T-cell (primary cell): ENCODE results near the gene ZRANB3. TPM values are rescaled to one million over a fixed set of nuclear protein-coding genes. Genes with fewer than 3 reads are reported as not detected.
"Not testable (repeated sequence)": the region's sequence is repeated elsewhere in the genome, so short reads cannot be mapped to it uniquely, and the experiment has no call there.

Source experiments
- ATAC-seq, 4 experiments: fragments of 200-7000 bp in 3 of 4; fragments of 150-1000 bp in 1 of 4; cut with Tn5 transposase; replicated peaks in 1 of 4; 1 replicate in 3 of 4; 2 replicates in 1 of 4; pipeline ENCODE4 v1.10.0; 2021; ENCODE audit warnings: moderate library complexity in 3 of 4, mild to moderate bottlenecking in 2 of 4, moderate number of reproducible peaks in 1 of 4
- CTCF ChIA-PET, 2 donors: fragments of 300-600 bp; sonication (Branson Sonifier 250); formaldehyde crosslinking; loops; one replicate each; lab custom pipeline; 2022; ENCODE audit warnings: antibody characterized with exemption in 2 of 2; lab: Charles Lee
- POLR2A ChIA-PET, 2 donors: fragments of 300-600 bp; sonication (Branson Sonifier 250); formaldehyde crosslinking; loops; one replicate each; lab custom pipeline; 2022; ENCODE audit warnings: antibody characterized with exemption in 2 of 2; lab: Charles Lee
- DNase-seq, 35 experiments: peaks; one replicate each; pipeline versions ENCODE4 v3.0.0 to v3.0.0-alpha.2; 2013 to 2023
- H3K27ac ChIP-seq: one replicate; pipeline ENCODE4 v1.5.1; 2013; ENCODE audit warnings: low read length
- H3K27me3 ChIP-seq, 2 experiments: replicated peaks in 1 of 2; 1 replicate in 1 of 2; 2 replicates in 1 of 2; pipeline versions ENCODE4 v1.6.1 to v1.7.0; 2013; ENCODE audit warnings: low read length in 1 of 2, mixed read lengths in 1 of 2; ENCODE audit not compliant: control insufficient read depth in 2 of 2, insufficient read depth in 2 of 2; ENCODE audit errors: extremely low read depth in 1 of 2
- H3K36me3 ChIP-seq, 2 donors: 1 replicate in 1 of 2; 2 replicates in 1 of 2; pipeline versions ENCODE4 v1.6.1 to v1.7.0; 2013; ENCODE audit warnings: low read length in 1 of 2; ENCODE audit not compliant: control insufficient read depth in 2 of 2, insufficient read depth in 1 of 2; ENCODE audit errors: extremely low read depth in 1 of 2
- H3K4me1 ChIP-seq, 2 experiments: 1 replicate in 1 of 2; 2 replicates in 1 of 2; pipeline versions ENCODE4 v1.6.1 to v1.7.0; 2013; ENCODE audit warnings: low read length in 2 of 2, mixed read lengths in 1 of 2; ENCODE audit not compliant: insufficient read depth in 2 of 2, control insufficient read depth in 1 of 2; ENCODE audit errors: extremely low read depth in 1 of 2
- H3K4me3 ChIP-seq, 2 donors: 1 replicate in 1 of 2; 2 replicates in 1 of 2; pipeline versions ENCODE4 v1.5.1 to v1.7.0; 2013; ENCODE audit warnings: mild to moderate bottlenecking in 2 of 2, low read length in 1 of 2, moderate library complexity in 1 of 2; ENCODE audit not compliant: control insufficient read depth in 1 of 2; ENCODE audit errors: extremely low read depth in 1 of 2
- H3K9me3 ChIP-seq: 2 replicates; pipeline ENCODE4 v1.7.0; 2013
- H3K27ac Mint-ChIP-seq, 2 donors: one replicate each; pipeline ENCODE4 v1.8.0; 2020 to 2021; ENCODE audit warnings: mild to moderate bottlenecking in 2 of 2, mixed read lengths in 2 of 2
- H3K27me3 Mint-ChIP-seq, 2 donors: one replicate each; pipeline ENCODE4 v1.8.0; 2021 to 2022; ENCODE audit warnings: mixed read lengths in 2 of 2
- H3K36me3 Mint-ChIP-seq: one replicate; pipeline ENCODE4 v1.8.0; 2021; ENCODE audit warnings: mixed read lengths
- H3K4me1 Mint-ChIP-seq, 3 donors: one replicate each; pipeline ENCODE4 v1.8.0; 2020 to 2022; ENCODE audit warnings: mixed read lengths in 3 of 3, mild to moderate bottlenecking in 1 of 3
- H3K4me3 Mint-ChIP-seq, 3 donors: one replicate each; pipeline ENCODE4 v1.8.0; 2020 to 2022; ENCODE audit warnings: mild to moderate bottlenecking in 3 of 3, mixed read lengths in 3 of 3, moderate library complexity in 3 of 3
- H3K9me3 Mint-ChIP-seq, 3 donors: one replicate each; pipeline ENCODE4 v1.8.0; 2020 to 2022; ENCODE audit warnings: mixed read lengths in 3 of 3
- WGBS: methylation state at CpG from one replicate; pipeline ENCODE4 v1.1.5; 2013; ENCODE audit warnings: missing lambda C conversion rate; ENCODE audit not compliant: insufficient coverage; 5-methylcytosine and 5-hydroxymethylcytosine counted together
- total RNA-seq, 35 experiments: library from RNA in 6 of 35; stranded (reverse) in 6 of 35; fragments of 120-200 nt in 1 of 35; gene quantifications; one replicate each; pipeline versions ENCODE4 v1.2.1 to v1.2.4 and lab custom pipeline; 2013 to 2026

Gene ZRANB3
- total RNA-seq, 5 donors from 2014 or later (not counting 1 experiment from before 2014, with no cell fraction given): 3.3 to 8.6 (median 5.3) TPM

GRCh38 chr2:135113322-135113721, 417.7 kb downstream of the ZRANB3 start:
- DNase-seq: no peak
- Histone ChIP-seq H3K27me3 (no peaks in the 10 kb centered on the region), H3K9me3 (no peaks in the 10 kb centered on the region), H3K27ac (no peak overlapping the region), H3K4me3 (no peak overlapping the region), H3K4me1 (peaks cover 0 to 3% of the 10 kb centered on the region in 2 experiments), H3K36me3 (peaks cover 0 to 22% of the 10 kb centered on the region in 2 donors)
- Mint-ChIP-seq H3K4me3 (no peak overlapping the region), H3K27me3 (no peaks in the 10 kb centered on the region), H3K27ac (no peak overlapping the region), H3K9me3 (no peaks in the 10 kb centered on the region), H3K36me3 (peaks cover 26% of the 10 kb centered on the region), H3K4me1 (peaks cover 7 to 16% (median 9%) of the 10 kb centered on the region in 3 donors)
- POLR2A ChIA-PET: interaction anchor here in 1 of 2 donors (0.6 kb wide), 1 partner anchor 1194 kb away, joined by 3 read pairs; no protein-coding TSS in a partner anchor
- no peak for ATAC-seq
- 100% methylated on average over 1 of the region's 3 CpGs for WGBS
- CTCF ChIA-PET: no interaction called here

GRCh38 chr2:135105513-135106316, 425.3 kb downstream of the ZRANB3 start:
- not testable (repeated sequence) for H3K27ac ChIP-seq, H3K9me3 ChIP-seq, H3K4me3 ChIP-seq, H3K27me3 Mint-ChIP-seq, H3K27me3 ChIP-seq, H3K27ac Mint-ChIP-seq, H3K36me3 ChIP-seq, ATAC-seq, H3K4me1 ChIP-seq, H3K4me3 Mint-ChIP-seq, DNase-seq, H3K9me3 Mint-ChIP-seq
- ChIA-PET POLR2A (interaction anchor here in 1 of 2 donors (0.6 kb wide), 1 partner anchor 9 kb away, joined by 3 read pairs; no protein-coding TSS in a partner anchor), CTCF (interaction anchor here in 1 of 2 donors (0.6 kb wide), 1 partner anchor 655 kb away, joined by 4 read pairs; no protein-coding TSS in a partner anchor)
- H3K4me1 Mint-ChIP-seq: peaks cover 3 to 13% (median 12%) of the 10 kb centered on the region in 3 donors
- WGBS: 98% methylated on average over 11 of the region's 56 CpGs
- peaks cover 48% of the 10 kb centered on the region for H3K36me3 Mint-ChIP-seq

- peaks cover 0 to 7% (median 5%) of the 10 kb centered on the region in 3 donors for H3K9me3 Mint-ChIP-seq
- Histone ChIP-seq H3K9me3 (no peaks in the 10 kb centered on the region), H3K27me3 (no peaks in the 10 kb centered on the region), H3K27ac (no peak overlapping the region), H3K4me3 (no peak overlapping the region), H3K4me1 (no peaks in the 10 kb centered on the region), H3K36me3 (peaks cover 0 to 11% of the 10 kb centered on the region in 2 donors)
- no peak overlapping the region for H3K4me3 Mint-ChIP-seq
- ChIA-PET POLR2A (no interaction called here), CTCF (no interaction called here)
- peaks cover 53% of the 10 kb centered on the region for H3K36me3 Mint-ChIP-seq
- no CpG with 5 or more reads among the region's 1 CpG for WGBS
- H3K27ac Mint-ChIP-seq: peak overlapping the region in 1 of 2 donors; percentile 68
- DNase-seq (no peak), ATAC-seq (no peak)
- peaks cover 7 to 27% (median 26%) of the 10 kb centered on the region in 3 donors for H3K4me1 Mint-ChIP-seq
- H3K27me3 Mint-ChIP-seq: no peaks in the 10 kb centered on the region
Observed at GRCh38 chr2:135103843-135104242, 427.2 kb downstream of the ZRANB3 start.

- H3K27me3 Mint-ChIP-seq: no peaks in the 10 kb centered on the region
- Histone ChIP-seq H3K36me3 (peaks cover 0 to 19% of the 10 kb centered on the region in 2 donors), H3K4me1 (peaks cover 0 to 2% of the 10 kb centered on the region in 2 experiments), H3K27ac (no peak overlapping the region), H3K27me3 (no peaks in the 10 kb centered on the region), H3K4me3 (no peak overlapping the region), H3K9me3 (no peaks in the 10 kb centered on the region)
- no peak overlapping the region for H3K27ac Mint-ChIP-seq
- DNase-seq (no peak), ATAC-seq (no peak)
- peaks cover 0 to 7% (median 5%) of the 10 kb centered on the region in 3 donors for H3K9me3 Mint-ChIP-seq
- 79% methylated on average over 2 of the region's 5 CpGs for WGBS
- H3K36me3 Mint-ChIP-seq: peaks cover 60% of the 10 kb centered on the region
- ChIA-PET CTCF (interaction anchor here in 1 of 2 donors (0.6 kb wide), 1 partner anchor 583 kb away, joined by 4 read pairs; no protein-coding TSS in a partner anchor), POLR2A (no interaction called here)
- peaks cover 14 to 34% (median 26%) of the 10 kb centered on the region in 3 donors for H3K4me1 Mint-ChIP-seq
- H3K4me3 Mint-ChIP-seq: no peak overlapping the region
Observed at GRCh38 chr2:135099802-135100483, 431.1 kb downstream of the ZRANB3 start.

GRCh38 chr2:135097532-135098231, 433.3 kb downstream of the ZRANB3 start:
- no peak overlapping the region for H3K4me3 ChIP-seq
- H3K4me1 Mint-ChIP-seq: peaks cover 19 to 37% (median 22%) of the 10 kb centered on the region in 3 donors
- no peaks in the 10 kb centered on the region for H3K27me3 Mint-ChIP-seq
- no peak for ATAC-seq
- H3K4me1 ChIP-seq: peaks cover 0 to 2% of the 10 kb centered on the region in 2 experiments
- POLR2A ChIA-PET: interaction anchor here (0.5 to 0.6 kb wide), 2 partner anchors 35 to 167 kb away, joined by 3 to 8 read pairs; no protein-coding TSS in a partner anchor
- WGBS: no CpG with 5 or more reads among the region's 2 CpGs
- peaks cover 5 to 28% of the 10 kb centered on the region in 2 donors for H3K36me3 ChIP-seq
- no peak overlapping the region for H3K4me3 Mint-ChIP-seq
- no peaks in the 10 kb centered on the region for H3K9me3 Mint-ChIP-seq
- no peak overlapping the region for H3K27ac Mint-ChIP-seq
- no peak overlapping the region for H3K27ac ChIP-seq
- CTCF ChIA-PET: no interaction called here
- no peaks in the 10 kb centered on the region for H3K9me3 ChIP-seq
- H3K27me3 ChIP-seq: no peaks in the 10 kb centered on the region
- no peak for DNase-seq
- peaks cover 64% of the 10 kb centered on the region for H3K36me3 Mint-ChIP-seq
